GM23338 (cell line): Measurements from ENCODE around the gene MALRD1.

Experiments
- CTCF ChIP-seq, 2 experiments: fragments of 200-600 bp in 1 of 2; sonication (generic) in 1 of 2; conservative IDR thresholded peaks; 2 replicates each; pipeline versions ENCODE4 v1.5.1 to v1.6.1; 2016 to 2017; ENCODE audit warnings: antibody characterized with exemption in 2 of 2, low read depth in 2 of 2, mild to moderate bottlenecking in 2 of 2, moderate library complexity in 1 of 2
- EZH2 ChIP-seq: fragments of 200-600 bp; sonication (generic); IDR thresholded peaks from one replicate; pipeline ENCODE4 v1.8.0; 2017; ENCODE audit warnings: antibody characterized with exemption, mild to moderate bottlenecking, low read depth; ENCODE audit not compliant: unreplicated experiment
- EZH2phosphoT487 ChIP-seq: fragments of 200-600 bp; sonication (generic); IDR thresholded peaks from one replicate; pipeline ENCODE4 v1.8.1; 2018; ENCODE audit warnings: antibody characterized with exemption; ENCODE audit not compliant: unreplicated experiment

GRCh38 chr10:19654576-19654975 is 606.0 kb downstream of the MALRD1 start:
- TF ChIP-seq CTCF (conservative IDR thresholded peaks at IDR 0.05; ENCODE audit: low read depth in 2 of 2) (no peak), EZH2 (no peak), EZH2phosphoT487 (no peak)
